ENCODE data around the gene PARPBP. TPM values are rescaled to one million over a fixed set of nuclear protein-coding genes. Genes with fewer than 3 reads are reported as not detected.

Gene PARPBP
- total and polyA plus RNA-seq, 2 of the 8 experiments (the other 6 are each of a cell fraction or from before 2014, with no cell fraction given) = 10.9 to 38.1 TPM

GRCh38 chr12:102114212-102114611 is 5.8 kb upstream of the PARPBP start:
- H3K27ac ChIP-seq (ENCODE audit: low read depth, low read length) = no peak overlapping the region
- WGBS, 2 experiments (ENCODE audit: extremely low coverage in 1 of 2, insufficient coverage in 1 of 2, insufficient read length in 1 of 2, insufficient replicate concordance in 2 of 2, low coverage in 1 of 2, low lambda C conversion rate in 2 of 2, missing lambda C conversion rate in 1 of 2) = 87% methylated on average over 2 of the region's 2 CpGs; no CpG with 5 or more reads in 1 of the 2 experiments
- no peaks in the 10 kb centered on the region for H4K20me1 ChIP-seq (replicated peaks in 1 of 2; ENCODE audit: control insufficient read depth in 1 of 2, insufficient read depth in 2 of 2, low read length in 2 of 2)
- H3K14ac ChIP-seq (ENCODE audit: insufficient read length) = no peak overlapping the region
- no peaks in the 10 kb centered on the region for H3K23me2 ChIP-seq (ENCODE audit: low read depth, low read length)
- H4K8ac ChIP-seq (ENCODE audit: extremely low read depth, insufficient read depth, low read length) = no peak overlapping the region
- no peak overlapping the region for H3K18ac ChIP-seq (ENCODE audit: extremely low read depth, low read length)
- no peak overlapping the region for H3K9ac ChIP-seq (replicated peaks in 1 of 4; ENCODE audit: extremely low read depth in 1 of 4, low read depth in 3 of 4, low read length in 3 of 4)
- TF ChIP-seq TAF7 (optimal IDR thresholded peaks at IDR 0.05; ENCODE audit: borderline replicate concordance, low read depth, low read length) (no peak), KDM4A (IDR thresholded peaks at IDR 0.05; ENCODE audit: low read depth, low read length, severe bottlenecking) (no peak), RNF2 (IDR thresholded peaks at IDR 0.05; ENCODE audit: borderline replicate concordance, low read depth, low read length, missing control alignments, poor library complexity, severe bottlenecking) (no peak), ZNF274 (IDR thresholded peaks at IDR 0.05; ENCODE audit: borderline replicate concordance, extremely low read depth, low read length) (no peak), RXRA (IDR thresholded peaks at IDR 0.05; ENCODE audit: insufficient read depth, low read depth, low read length) (no peak)
- peaks cover 4 to 37% (median 19%) of the 10 kb centered on the region in 4 experiments; a peak in 7 of 8 replicates for H3K36me3 ChIP-seq (ENCODE audit: control insufficient read depth in 2 of 4, insufficient read depth in 4 of 4, low read length in 3 of 4)
- DNase-seq (ENCODE audit: low read depth in 1 of 2, low spot score in 2 of 2) (no peak), FAIRE-seq (no peak)
- CTCF ChIA-PET (ENCODE audit: partially characterized antibody) = no interaction called here
- H3K4ac ChIP-seq (replicated peaks; ENCODE audit: insufficient read length, low read depth, low read length) = no peak overlapping the region
- no peak overlapping the region for H4K5ac ChIP-seq (ENCODE audit: insufficient read length, low read depth, low read length)
- no peak overlapping the region for H2BK20ac ChIP-seq (ENCODE audit: low read length)
- H3K56ac ChIP-seq (replicated peaks; ENCODE audit: insufficient read length, low read depth, low read length) = no peak overlapping the region
- no peak overlapping the region for H2BK15ac ChIP-seq (ENCODE audit: low read length)
- H3K79me1 ChIP-seq (ENCODE audit: low read depth, low read length) = no peaks in the 10 kb centered on the region
- H2AFZ ChIP-seq (ENCODE audit: low read length) = no peak overlapping the region
- peaks cover 0 to 6% of the 10 kb centered on the region in 2 experiments; a peak in 2 of 4 replicates for H3K79me2 ChIP-seq (ENCODE audit: control insufficient read depth in 1 of 2, insufficient read depth in 2 of 2, low read length in 2 of 2)
- H3K4me3 ChIP-seq (ENCODE audit: extremely low read depth in 1 of 4, insufficient read depth in 2 of 4, low read depth in 3 of 4, low read length in 4 of 4) = no peak overlapping the region
- H3K4me2 ChIP-seq (ENCODE audit: insufficient read depth in 1 of 2, low read depth in 2 of 2, low read length in 2 of 2) = no peak overlapping the region
- no peak overlapping the region for H2BK5ac ChIP-seq (ENCODE audit: low read depth, low read length)
- H2AK5ac ChIP-seq (ENCODE audit: low read depth, low read length) = no peak overlapping the region
- H3K9me3 ChIP-seq (ENCODE audit: insufficient read depth in 2 of 2, low read depth in 1 of 2, low read length in 1 of 2) = no peaks in the 10 kb centered on the region
- POLR2A ChIA-PET (ENCODE audit: partially characterized antibody) = interaction anchor here (1.7 kb wide), 1 partner anchor 15 kb away, joined by 5 read pairs; no protein-coding TSS in a partner anchor
- H3K4me1 ChIP-seq (replicated peaks in 1 of 4; ENCODE audit: control insufficient read depth in 3 of 4, insufficient read depth in 4 of 4, low read length in 3 of 4) = no peaks in the 10 kb centered on the region; a peak in 1 of 7 replicates
- H3K27me3 ChIP-seq (replicated peaks in 1 of 4; ENCODE audit: control insufficient read depth in 3 of 4, extremely low read depth in 1 of 4, insufficient read depth in 3 of 4, low read length in 3 of 4) = no peaks in the 10 kb centered on the region
- no peak overlapping the region for H2BK12ac ChIP-seq (ENCODE audit: low read depth, low read length)
- no peak overlapping the region for H4K91ac ChIP-seq (replicated peaks; ENCODE audit: insufficient read length, low read length)
- no peak overlapping the region for H3K23ac ChIP-seq (ENCODE audit: insufficient read length)
- H2BK120ac ChIP-seq (replicated peaks; ENCODE audit: low read depth, low read length) = no peak overlapping the region
